ENCODE results near the gene ACOXL. TPM values are rescaled to one million over a fixed set of nuclear protein-coding genes. Genes with fewer than 3 reads are reported as not detected.

The ACOXL gene
- total RNA-seq, 1 donor from 2014 or later = 0.23 TPM

DNA sequence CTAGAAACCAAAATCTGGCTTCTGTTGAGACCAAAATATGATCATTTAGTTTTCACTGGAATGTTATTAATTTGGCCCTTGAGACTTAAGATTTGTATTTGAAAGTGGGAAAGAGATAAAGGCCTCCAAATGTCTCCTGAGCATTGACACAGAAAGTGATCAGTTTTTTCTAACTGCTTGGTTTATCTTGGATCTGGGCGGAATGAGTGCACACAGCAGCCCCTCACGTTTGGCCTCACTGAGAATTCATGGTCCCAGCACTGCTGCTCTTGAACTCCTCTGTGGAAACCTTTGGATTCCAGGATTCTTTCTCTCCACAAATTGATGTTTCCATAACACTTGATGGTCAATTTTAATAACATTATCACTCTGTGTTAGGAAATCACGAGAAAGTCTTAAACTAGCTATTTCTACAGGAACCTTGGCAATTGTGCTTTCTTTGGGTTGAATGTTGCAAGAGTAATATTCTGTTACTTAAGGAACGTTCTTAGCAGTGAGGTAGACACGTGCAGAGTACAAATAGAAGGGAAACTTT lies 208.1 kb downstream of the ACOXL start:
- Histone ChIP-seq H3K9ac (ENCODE audit: low read length) (no peak overlapping the region), H3K9me3 (ENCODE audit: insufficient read depth, low read depth, low read length) (no peaks in the 10 kb centered on the region), H3K4me3 (ENCODE audit: insufficient read depth, low read depth, low read length) (no peak overlapping the region), H4K20me1 (ENCODE audit: insufficient read depth, low read length) (no peaks in the 10 kb centered on the region), H2AFZ (ENCODE audit: low read depth, low read length) (no peak overlapping the region), H3K4me1 (ENCODE audit: insufficient read depth, low read length) (no peaks in the 10 kb centered on the region), H3K36me3 (ENCODE audit: insufficient read depth, low read length) (no peaks in the 10 kb centered on the region), H3K4me2 (ENCODE audit: low read length) (no peak overlapping the region), H3K79me2 (ENCODE audit: insufficient read depth, low read length) (no peaks in the 10 kb centered on the region), H3K27ac (ENCODE audit: low read depth, low read length) (no peak overlapping the region), H3K27me3 (ENCODE audit: insufficient read depth, low read length) (peaks cover 5% of the 10 kb centered on the region)
- no peak overlapping the region for H3K4me3 Mint-ChIP-seq (ENCODE audit: unreplicated experiment)
- no peak for TF ChIP-seq EZH2 (IDR thresholded peaks at IDR 0.05; ENCODE audit: insufficient read depth, low read length)
- TF ChIP-seq, protein P1, sequence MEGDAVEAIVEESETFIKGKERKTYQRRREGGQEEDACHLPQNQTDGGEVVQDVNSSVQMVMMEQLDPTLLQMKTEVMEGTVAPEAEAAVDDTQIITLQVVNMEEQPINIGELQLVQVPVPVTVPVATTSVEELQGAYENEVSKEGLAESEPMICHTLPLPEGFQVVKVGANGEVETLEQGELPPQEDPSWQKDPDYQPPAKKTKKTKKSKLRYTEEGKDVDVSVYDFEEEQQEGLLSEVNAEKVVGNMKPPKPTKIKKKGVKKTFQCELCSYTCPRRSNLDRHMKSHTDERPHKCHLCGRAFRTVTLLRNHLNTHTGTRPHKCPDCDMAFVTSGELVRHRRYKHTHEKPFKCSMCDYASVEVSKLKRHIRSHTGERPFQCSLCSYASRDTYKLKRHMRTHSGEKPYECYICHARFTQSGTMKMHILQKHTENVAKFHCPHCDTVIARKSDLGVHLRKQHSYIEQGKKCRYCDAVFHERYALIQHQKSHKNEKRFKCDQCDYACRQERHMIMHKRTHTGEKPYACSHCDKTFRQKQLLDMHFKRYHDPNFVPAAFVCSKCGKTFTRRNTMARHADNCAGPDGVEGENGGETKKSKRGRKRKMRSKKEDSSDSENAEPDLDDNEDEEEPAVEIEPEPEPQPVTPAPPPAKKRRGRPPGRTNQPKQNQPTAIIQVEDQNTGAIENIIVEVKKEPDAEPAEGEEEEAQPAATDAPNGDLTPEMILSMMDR (IDR thresholded peaks at IDR 0.05; ENCODE audit: insufficient read depth, low read depth, low read length) = no peak
- FAIRE-seq = no peak
- H3K27ac Mint-ChIP-seq (ENCODE audit: unreplicated experiment) = no peak overlapping the region
- no peaks in the 10 kb centered on the region for H3K36me3 Mint-ChIP-seq (ENCODE audit: low read depth, unreplicated experiment)
- H3K9me3 Mint-ChIP-seq (ENCODE audit: unreplicated experiment) = no peaks in the 10 kb centered on the region
- DNase-seq (ENCODE audit: low read depth) = no peak
- no peaks in the 10 kb centered on the region for H3K4me1 Mint-ChIP-seq (ENCODE audit: low read depth, unreplicated experiment)
- H3K27me3 Mint-ChIP-seq (ENCODE audit: low read depth, unreplicated experiment) = peaks cover 5% of the 10 kb centered on the region

DNA sequence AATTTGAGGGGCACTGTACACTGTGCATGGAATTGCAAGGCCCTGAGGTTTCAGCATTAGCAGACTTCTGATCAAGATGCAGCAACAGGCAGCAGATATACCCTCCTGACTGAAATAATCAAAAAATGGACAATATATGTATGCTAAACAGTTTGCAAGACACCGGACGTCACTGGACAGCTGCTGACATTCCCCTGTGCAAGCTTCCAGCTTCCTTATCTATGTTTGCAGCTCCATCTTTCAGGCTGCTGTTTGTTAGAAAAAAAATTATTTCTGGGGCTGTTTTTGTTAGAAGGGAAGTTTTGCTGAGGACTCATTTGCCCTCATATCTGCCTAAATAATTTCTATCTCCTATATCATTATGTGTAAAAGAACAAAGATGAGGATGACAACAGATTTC lies 208.9 kb downstream of the ACOXL start:
- Mint-ChIP-seq H3K36me3 (ENCODE audit: low read depth, unreplicated experiment) (no peaks in the 10 kb centered on the region), H3K27me3 (ENCODE audit: low read depth, unreplicated experiment) (peaks cover 4% of the 10 kb centered on the region), H3K27ac (ENCODE audit: unreplicated experiment) (no peak overlapping the region), H3K4me3 (ENCODE audit: unreplicated experiment) (no peak overlapping the region), H3K9me3 (ENCODE audit: unreplicated experiment) (peaks cover 2% of the 10 kb centered on the region), H3K4me1 (ENCODE audit: low read depth, unreplicated experiment) (no peaks in the 10 kb centered on the region)
- Histone ChIP-seq H3K36me3 (ENCODE audit: insufficient read depth, low read length) (no peaks in the 10 kb centered on the region), H3K4me2 (ENCODE audit: low read length) (no peak overlapping the region), H3K27me3 (ENCODE audit: insufficient read depth, low read length) (peaks cover 6% of the 10 kb centered on the region), H3K27ac (ENCODE audit: low read depth, low read length) (no peak overlapping the region), H3K4me3 (ENCODE audit: insufficient read depth, low read depth, low read length) (no peak overlapping the region), H3K9me3 (ENCODE audit: insufficient read depth, low read depth, low read length) (no peaks in the 10 kb centered on the region), H3K9ac (ENCODE audit: low read length) (no peak overlapping the region), H3K79me2 (ENCODE audit: insufficient read depth, low read length) (no peaks in the 10 kb centered on the region), H2AFZ (ENCODE audit: low read depth, low read length) (no peak overlapping the region), H4K20me1 (ENCODE audit: insufficient read depth, low read length) (no peaks in the 10 kb centered on the region), H3K4me1 (ENCODE audit: insufficient read depth, low read length) (no peaks in the 10 kb centered on the region)
- no peak for TF ChIP-seq EZH2 (IDR thresholded peaks at IDR 0.05; ENCODE audit: insufficient read depth, low read length)
- TF ChIP-seq, protein P1 (IDR thresholded peaks at IDR 0.05; ENCODE audit: insufficient read depth, low read depth, low read length) = no peak
- DNase-seq (ENCODE audit: low read depth) (no peak), FAIRE-seq (no peak)

DNA sequence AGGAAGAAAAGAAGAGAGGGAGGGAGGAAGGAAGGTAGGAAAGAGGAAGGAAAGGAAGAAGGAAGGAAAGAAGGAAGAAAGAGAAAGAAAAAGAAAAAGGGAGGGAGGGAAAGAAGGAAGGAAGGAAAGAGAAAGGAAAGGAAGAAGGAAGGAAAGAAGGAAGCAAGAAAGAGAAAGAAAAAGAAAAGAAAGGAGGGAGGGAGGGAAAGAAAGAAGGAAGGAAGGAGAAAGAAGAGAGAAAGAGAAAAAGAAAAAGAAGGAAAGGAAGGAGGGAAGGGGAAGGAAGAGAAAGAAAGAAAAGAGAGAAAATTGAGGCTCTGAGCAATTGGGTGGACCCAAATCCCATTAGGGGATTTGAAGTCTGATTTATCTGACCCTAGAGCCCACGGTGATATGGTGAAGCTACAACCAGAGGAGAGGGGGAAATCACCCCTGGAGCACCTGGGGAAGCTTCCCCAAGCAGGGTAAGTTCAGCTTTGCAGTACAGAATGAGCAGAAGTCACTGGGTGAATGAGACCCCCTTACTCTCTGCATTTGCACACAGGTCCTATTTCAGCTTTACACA lies 210.8 kb downstream of the ACOXL start:
- no peaks in the 10 kb centered on the region for H3K9me3 ChIP-seq (ENCODE audit: insufficient read depth, low read depth, low read length)
- H3K36me3 ChIP-seq (ENCODE audit: insufficient read depth, low read length) = no peaks in the 10 kb centered on the region
- no peak for DNase-seq (ENCODE audit: low read depth)
- H4K20me1 ChIP-seq (ENCODE audit: insufficient read depth, low read length) = no peaks in the 10 kb centered on the region
- no peaks in the 10 kb centered on the region for H3K79me2 ChIP-seq (ENCODE audit: insufficient read depth, low read length)
- H3K36me3 Mint-ChIP-seq (ENCODE audit: low read depth, unreplicated experiment) = no peaks in the 10 kb centered on the region
- H3K4me3 ChIP-seq (ENCODE audit: insufficient read depth, low read depth, low read length) = no peak overlapping the region
- H3K9me3 Mint-ChIP-seq (ENCODE audit: unreplicated experiment) = peaks cover 11% of the 10 kb centered on the region
- TF ChIP-seq, protein P1 (IDR thresholded peaks at IDR 0.05; ENCODE audit: insufficient read depth, low read depth, low read length) = no peak
- TF ChIP-seq EZH2 (IDR thresholded peaks at IDR 0.05; ENCODE audit: insufficient read depth, low read length) = no peak
- no peak overlapping the region for H3K9ac ChIP-seq (ENCODE audit: low read length)
- FAIRE-seq = no peak
- no peaks in the 10 kb centered on the region for H3K4me1 Mint-ChIP-seq (ENCODE audit: low read depth, unreplicated experiment)
- no peak overlapping the region for H3K27ac ChIP-seq (ENCODE audit: low read depth, low read length)
- no peaks in the 10 kb centered on the region for H3K4me1 ChIP-seq (ENCODE audit: insufficient read depth, low read length)
- H3K27me3 ChIP-seq (ENCODE audit: insufficient read depth, low read length) = peaks cover 9% of the 10 kb centered on the region
- no peak overlapping the region for H3K27ac Mint-ChIP-seq (ENCODE audit: unreplicated experiment)
- H3K4me2 ChIP-seq (ENCODE audit: low read length) = no peak overlapping the region
- no peak overlapping the region for H3K4me3 Mint-ChIP-seq (ENCODE audit: unreplicated experiment)
- H3K27me3 Mint-ChIP-seq (ENCODE audit: low read depth, unreplicated experiment) = peaks cover 4% of the 10 kb centered on the region
- no peak overlapping the region for H2AFZ ChIP-seq (ENCODE audit: low read depth, low read length)

Measured in astrocyte (in vitro differentiated cells and primary cell).